ENCODE data around the gene KATNB1. TPM values are rescaled to one million over a fixed set of nuclear protein-coding genes. Genes with fewer than 3 reads are reported as not detected.
"Not testable (repeated sequence)": the region's sequence is repeated elsewhere in the genome, so short reads cannot be mapped to it uniquely, and the experiment has no call there.

The KATNB1 gene
- total and polyA plus RNA-seq, 8 donors, result 11.7 to 20.1 (median 14.6) TPM

- peaks cover 0 to 92% of the 10 kb centered on the region in 2 donors for H3K36me3 ChIP-seq
- intact Hi-C loops (cut with DNase I), result no loop called here
- no peak overlapping the region for H3K27ac ChIP-seq
- DNase-seq, result peak in 1 of 4 donors; percentile 46
- peaks cover 11 to 24% of the 10 kb centered on the region in 2 donors for H3K4me1 ChIP-seq
- no peaks in the 10 kb centered on the region for H3K27me3 ChIP-seq
- no peak for TF ChIP-seq CTCF (IDR thresholded peaks at IDR 0.05)
- no peak overlapping the region for H3K4me3 ChIP-seq
- no peak for ATAC-seq
- H3K9me3 ChIP-seq, result no peaks in the 10 kb centered on the region
Measured at GRCh38 chr16:57791195-57791892, 55.8 kb downstream of the KATNB1 start.

DNA sequence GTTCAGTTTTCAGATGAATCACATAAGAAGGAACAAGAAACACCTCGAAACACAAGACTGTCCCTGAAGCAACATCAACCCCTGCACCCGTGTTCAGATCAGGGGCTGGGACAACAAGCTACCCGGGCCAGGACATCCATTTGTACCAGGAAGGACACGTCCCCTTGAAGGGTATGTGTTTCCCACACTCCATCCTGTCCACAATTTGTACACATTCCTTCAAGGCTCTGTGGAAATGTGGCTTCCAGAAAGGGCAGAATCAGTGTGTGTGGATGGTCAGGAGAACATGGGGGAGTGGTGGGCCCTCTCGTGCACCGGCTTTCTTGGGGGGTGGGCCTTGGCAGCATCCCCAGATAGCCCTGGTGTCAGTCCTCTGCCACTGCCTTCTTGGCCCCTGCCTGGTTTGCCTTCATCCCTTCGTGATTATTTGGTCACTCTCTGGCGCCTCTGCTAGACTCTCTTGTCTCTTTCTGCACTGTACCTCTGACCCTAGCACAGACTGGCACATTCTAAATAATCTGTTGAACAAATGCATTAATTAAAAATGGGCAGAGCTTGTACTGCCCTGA, 56.4 kb downstream of the KATNB1 start:
- Histone ChIP-seq H3K4me1 (peaks cover 7 to 25% of the 10 kb centered on the region in 2 donors), H3K9me3 (no peaks in the 10 kb centered on the region), H3K36me3 (peaks cover 0 to 91% of the 10 kb centered on the region in 2 donors), H3K4me3 (no peak overlapping the region), H3K27me3 (no peaks in the 10 kb centered on the region), H3K27ac (no peak overlapping the region)
- TF ChIP-seq CTCF (IDR thresholded peaks at IDR 0.05), result no peak
- DNase-seq (peak in 1 of 4 donors; percentile 24), ATAC-seq (no peak)
- intact Hi-C loops (cut with DNase I), result no loop called here

GRCh38 chr16:57794849-57795430, 59.4 kb downstream of the KATNB1 start:
- DNase-seq, result peak in 1 of 4 donors; percentile 66
- Histone ChIP-seq H3K27me3 (no peaks in the 10 kb centered on the region), H3K27ac (no peak overlapping the region), H3K9me3 (no peaks in the 10 kb centered on the region), H3K4me1 (peaks cover 16 to 34% of the 10 kb centered on the region in 2 donors), H3K36me3 (peaks cover 0 to 74% of the 10 kb centered on the region in 2 donors), H3K4me3 (no peak overlapping the region)
- TF ChIP-seq CTCF (IDR thresholded peaks at IDR 0.05), result no peak
- intact Hi-C loops (cut with DNase I), result no loop called here
- ATAC-seq, result no peak

- intact Hi-C loops (cut with DNase I), result no loop called here
- no peak overlapping the region for H3K4me3 ChIP-seq
- peaks cover 21 to 39% of the 10 kb centered on the region in 2 donors for H3K4me1 ChIP-seq
- H3K27ac ChIP-seq, result no peak overlapping the region
- peak; percentile 28 to 29 for TF ChIP-seq CTCF (IDR thresholded peaks at IDR 0.05)
- no peaks in the 10 kb centered on the region for H3K27me3 ChIP-seq
- DNase-seq (peak in 2 of 4 donors; percentile 43 to 69), ATAC-seq (peak; percentile 11)
- no peaks in the 10 kb centered on the region for H3K9me3 ChIP-seq
- peaks cover 0 to 69% of the 10 kb centered on the region in 2 donors for H3K36me3 ChIP-seq
Measured at GRCh38 chr16:57795431-57795878, 59.9 kb downstream of the KATNB1 start.

- H3K4me3 ChIP-seq; H3K27ac ChIP-seq; H3K27me3 ChIP-seq; H3K9me3 ChIP-seq; ATAC-seq; intact Hi-C loops (cut with DNase I): not testable (repeated sequence)
- peaks cover 27 to 45% of the 10 kb centered on the region in 2 donors for H3K4me1 ChIP-seq
- DNase-seq, result peak in 1 of 4 donors; percentile 2
- peaks cover 0 to 63% of the 10 kb centered on the region in 2 donors for H3K36me3 ChIP-seq
Measured at GRCh38 chr16:57796014-57796413, 60.4 kb downstream of the KATNB1 start.
